ENCODE results near the gene SLC25A18.
A peak's percentile ranks its signal among the peaks of the same experiment; 100 is the strongest.

Gene SLC25A18

DNA sequence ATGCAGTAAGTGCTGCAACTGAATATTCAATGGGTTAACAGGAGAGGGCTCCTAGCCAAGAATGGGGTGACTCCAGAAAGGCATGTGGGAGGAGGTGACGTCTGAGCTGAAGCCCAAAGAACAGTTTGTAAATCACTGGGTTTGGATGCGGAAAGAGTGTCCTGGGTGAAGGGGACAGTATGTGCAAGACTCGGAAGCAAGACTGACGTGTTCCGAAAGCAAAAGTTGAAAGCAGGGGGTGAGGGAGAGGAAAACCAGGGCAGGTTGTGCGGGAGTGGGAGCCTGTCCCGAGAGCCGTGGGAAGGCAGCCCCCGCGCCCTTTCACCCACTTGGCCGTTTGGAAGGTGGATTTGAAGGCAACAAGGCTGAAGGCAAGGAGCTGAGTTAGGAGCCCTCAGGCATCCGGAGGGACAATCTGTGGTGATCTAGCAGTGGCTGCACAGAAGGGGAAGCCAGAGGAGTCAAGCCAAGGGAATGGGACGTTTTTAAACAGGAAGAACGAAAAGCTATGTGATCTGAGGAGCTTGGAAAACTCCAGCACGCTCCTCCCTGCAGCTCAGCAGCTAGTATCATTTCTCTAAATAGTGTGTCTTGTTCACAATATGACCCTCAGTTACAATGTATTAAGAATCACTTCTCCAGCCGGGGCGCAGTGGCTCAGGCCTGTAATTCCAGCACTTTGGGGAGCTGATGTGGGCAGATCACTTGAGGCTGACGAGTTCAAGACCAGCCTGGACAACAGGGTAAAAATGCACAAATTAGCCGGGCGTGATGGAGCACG, 7.7 kb downstream of the SLC25A18 start:
- DNase-seq: peak; percentile 75

- DNase-seq: no peak
These were observed 11.9 kb downstream of the SLC25A18 start for GRCh38 chr22:17575151-17575550.

DNA sequence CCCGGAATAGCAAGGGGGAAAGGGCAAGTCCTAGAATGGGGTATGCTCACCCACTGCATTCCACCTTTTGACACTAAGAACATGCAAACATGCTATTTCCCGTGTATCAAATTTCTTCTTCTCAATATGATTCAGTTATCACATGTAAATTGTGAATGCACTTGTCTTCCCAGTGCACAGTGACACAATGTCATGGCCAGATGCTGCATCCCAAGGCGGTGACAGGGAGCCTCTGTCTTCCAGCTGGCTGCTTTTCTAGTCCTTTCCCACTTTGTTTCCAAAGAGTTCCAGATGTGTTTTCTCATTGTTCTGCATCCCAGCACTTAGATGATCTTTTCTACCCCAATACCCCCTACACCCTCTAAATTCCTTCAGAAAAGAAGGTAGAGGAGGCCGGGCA, 12.4 kb downstream of the SLC25A18 start:
- DNase-seq: no peak

- no peak for DNase-seq
These were observed 13.2 kb downstream of the SLC25A18 start for GRCh38 chr22:17576470-17576869.

DNA sequence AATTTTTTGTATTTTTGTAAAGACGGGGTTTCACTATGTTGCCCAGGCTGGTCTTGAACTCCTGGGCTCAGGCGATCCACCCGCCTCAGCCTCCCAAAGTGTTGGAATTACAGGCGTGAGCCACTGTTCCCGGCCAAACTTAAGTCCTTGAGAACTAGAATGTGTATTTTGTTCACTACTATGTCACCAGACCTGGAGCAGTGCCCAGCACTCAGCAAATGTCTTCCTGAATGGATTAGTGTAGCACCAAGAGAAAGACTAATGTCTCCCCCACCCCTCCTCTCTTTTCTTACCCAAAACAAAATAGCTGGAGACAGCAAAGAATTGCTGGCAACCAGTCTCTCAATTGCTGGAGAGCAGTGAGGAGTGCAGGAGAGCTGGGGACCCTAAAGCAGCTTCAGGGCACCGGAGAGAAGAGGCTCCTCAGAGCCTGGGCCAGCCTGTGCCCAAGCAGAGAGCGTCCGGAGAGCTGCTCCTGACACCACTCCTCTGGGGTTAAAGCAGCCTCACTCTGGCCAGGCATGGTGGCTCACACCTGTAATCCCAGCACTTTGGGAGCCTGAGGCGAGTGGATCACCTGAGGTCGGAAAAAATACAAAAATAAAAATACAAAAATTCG, 14.9 kb downstream of the SLC25A18 start:
- no peak for DNase-seq

GRCh38 chr22:17579535-17579981, 16.3 kb downstream of the SLC25A18 start:
- no peak for DNase-seq

DNA sequence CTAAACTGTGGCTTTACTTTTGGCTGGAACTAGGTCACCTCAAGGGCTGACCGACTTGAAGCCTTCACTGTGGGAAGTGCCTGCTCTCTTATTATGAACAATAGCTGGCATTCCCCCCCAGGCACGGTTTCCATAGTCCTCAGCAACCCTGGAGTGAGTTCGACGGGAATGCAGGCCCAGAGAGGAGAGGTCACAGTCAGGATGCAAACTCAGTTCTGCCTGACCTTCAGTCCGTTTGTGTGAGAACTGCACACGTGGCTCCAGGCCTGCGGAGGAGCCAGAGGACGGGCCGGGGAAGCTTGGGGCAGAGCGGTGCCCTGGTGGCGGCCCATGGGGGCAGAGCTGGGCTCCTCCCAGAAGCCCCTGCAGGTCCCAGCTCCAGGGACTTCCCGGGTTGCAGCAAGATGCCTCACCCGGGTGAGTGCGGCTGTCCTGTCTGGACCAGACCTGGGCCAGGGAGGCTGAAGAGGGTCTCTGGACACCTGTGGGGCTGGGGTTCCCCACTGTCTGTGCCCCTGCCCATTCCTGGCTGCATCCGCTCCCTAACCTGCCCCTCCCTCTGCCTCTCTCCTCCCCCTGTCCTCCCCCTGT, 17.2 kb downstream of the SLC25A18 start:
- DNase-seq: no peak

- no peak for DNase-seq
These were observed 17.8 kb downstream of the SLC25A18 start for GRCh38 chr22:17581056-17581455.

DNA sequence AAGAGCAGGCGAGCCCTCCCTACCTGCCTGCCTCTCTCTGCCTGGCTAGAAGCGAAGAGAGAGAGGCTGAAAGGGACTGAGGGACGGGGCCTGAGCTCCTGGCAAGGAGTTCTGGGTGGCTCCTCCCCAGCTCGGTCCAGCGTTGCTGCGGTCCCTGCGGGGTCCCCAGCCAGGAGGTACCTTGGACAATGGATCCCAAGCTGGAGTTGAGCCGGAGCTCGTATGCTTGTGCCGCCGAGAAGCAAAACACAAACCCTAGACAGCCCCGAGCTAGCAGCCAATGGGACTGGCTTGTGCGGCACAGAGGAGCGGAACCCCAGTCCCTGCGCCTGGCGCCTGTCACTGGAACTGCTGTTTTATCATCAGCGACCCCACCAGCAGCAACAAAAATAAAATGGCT, 18.3 kb downstream of the SLC25A18 start:
- no peak for DNase-seq

- DNase-seq: no peak
These were observed 19.9 kb downstream of the SLC25A18 start for GRCh38 chr22:17583151-17583550.

GRCh38 chr22:17586831-17587440, 23.6 kb downstream of the SLC25A18 start:
- DNase-seq: no peak

DNA sequence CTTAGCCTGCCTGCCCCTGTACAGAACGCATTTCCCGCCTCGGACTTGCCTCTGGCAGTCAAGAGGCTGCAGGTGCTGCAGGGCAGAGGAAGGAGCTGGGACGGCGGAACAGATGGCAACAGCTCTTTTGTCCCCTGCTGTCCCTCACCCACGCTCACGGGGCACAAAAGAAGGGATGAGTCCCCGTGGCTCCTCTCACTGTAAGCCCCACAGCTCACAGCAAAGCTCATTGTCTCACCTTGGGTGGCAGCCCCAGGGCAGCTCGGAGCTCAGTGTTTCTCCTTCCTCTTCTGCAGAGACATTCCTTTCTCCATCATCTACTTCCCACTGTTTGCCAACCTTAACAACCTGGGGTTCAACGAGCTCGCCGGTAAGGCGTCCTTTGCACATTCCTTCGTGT, 24.3 kb downstream of the SLC25A18 start:
- DNase-seq: no peak

GRCh38 chr22:17588606-17589005, 25.3 kb downstream of the SLC25A18 start:
- DNase-seq: no peak

- no peak for DNase-seq
These were observed 26.6 kb downstream of the SLC25A18 start for GRCh38 chr22:17589810-17590375.

GRCh38 chr22:17590586-17590985, 27.3 kb downstream of the SLC25A18 start:
- no peak for DNase-seq

- DNase-seq: no peak
These were observed 28.9 kb downstream of the SLC25A18 start for GRCh38 chr22:17592201-17592600.

- DNase-seq: no peak
These were observed 32.9 kb downstream of the SLC25A18 start for GRCh38 chr22:17596226-17596625.

DNA sequence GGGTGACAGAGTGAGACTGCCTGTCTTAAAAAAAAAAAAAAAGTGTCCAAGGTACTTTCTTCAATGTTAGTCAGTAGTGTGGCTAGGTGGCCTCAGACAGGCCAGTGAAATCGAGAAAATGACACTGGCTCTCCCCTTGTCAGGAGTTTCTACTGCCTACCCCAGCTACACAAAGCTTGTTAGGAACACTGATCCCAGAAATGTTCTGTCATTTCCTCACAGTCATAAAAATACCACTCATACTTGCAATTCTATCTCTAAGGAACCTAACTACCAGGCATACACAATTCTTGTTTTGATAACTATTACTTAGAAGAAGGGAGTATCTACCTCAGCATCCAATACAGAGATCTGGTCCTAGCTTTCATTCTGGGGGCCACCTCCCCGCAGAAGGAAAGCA, 33.9 kb downstream of the SLC25A18 start:
- no peak for DNase-seq

DNA sequence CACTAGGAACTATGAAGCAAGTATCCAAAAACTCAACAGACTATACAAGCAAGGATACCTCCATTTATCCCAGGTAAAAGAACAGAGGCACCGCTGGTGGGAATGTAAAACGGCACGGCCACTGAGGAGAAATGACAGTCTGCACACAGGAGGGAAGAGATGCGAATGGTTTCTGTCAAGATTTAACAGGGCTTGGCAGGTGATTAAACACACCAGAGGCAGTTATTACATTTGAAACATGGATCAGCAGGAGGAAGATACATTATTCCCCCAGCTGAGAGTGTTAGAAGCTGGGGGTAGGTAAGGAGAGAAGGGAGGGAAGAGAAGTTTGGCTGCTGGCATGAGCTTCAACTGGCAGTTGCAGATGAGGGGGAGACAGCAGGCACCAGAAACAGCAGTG, 35.0 kb downstream of the SLC25A18 start:
- DNase-seq: no peak

GRCh38 chr22:17601031-17601430, 37.7 kb downstream of the SLC25A18 start:
- no peak for DNase-seq

GRCh38 chr22:17603668-17604067, 40.4 kb downstream of the SLC25A18 start:
- no peak for DNase-seq

- no peak for DNase-seq
These were observed 43.2 kb downstream of the SLC25A18 start for GRCh38 chr22:17606496-17606895.

DNA sequence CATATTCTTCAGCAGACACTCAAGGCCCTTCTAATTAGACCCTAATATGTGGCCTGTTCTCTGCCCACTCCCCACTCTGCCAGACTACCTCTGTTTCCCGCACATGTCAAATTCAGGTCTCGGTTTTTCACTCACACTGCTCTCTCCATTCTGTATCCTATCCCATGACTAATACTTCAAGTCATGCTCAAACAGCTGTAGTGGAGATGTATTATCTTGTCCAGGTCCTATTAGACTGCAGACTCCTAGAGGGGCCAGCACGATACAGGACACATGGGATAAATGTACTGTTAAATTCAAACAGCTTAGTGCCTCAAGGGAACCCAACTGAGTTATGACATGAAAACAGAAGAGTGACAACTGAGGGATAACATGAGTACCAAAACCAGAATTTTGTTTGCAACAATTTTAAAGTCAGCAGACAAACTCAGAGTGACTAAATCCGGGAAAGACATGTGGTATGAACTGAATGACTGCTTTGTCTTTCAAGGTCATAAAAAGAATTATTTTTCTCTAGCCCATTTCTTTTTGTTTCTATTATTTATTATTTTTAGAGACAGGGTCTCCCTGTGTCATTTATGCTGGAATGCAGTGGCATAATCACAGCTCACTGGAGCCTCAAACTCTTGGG, 44.7 kb downstream of the SLC25A18 start:
- DNase-seq: no peak

All from right forelimb (tissue), 1 donor.